Activated CD4-positive, alpha-beta T cell treated with anti-CD3 and anti-CD28 coated beads, Interleukin-2, amount 50 U/mL, for 24 hours (primary cell): ENCODE results near the gene LARGE1.
"Not testable (repeated sequence)": the region's sequence is repeated elsewhere in the genome, so short reads cannot be mapped to it uniquely, and the experiment has no call there.

Experiments used
- DNase-seq, 2 donors: peaks; one replicate each; pipeline ENCODE4 v3.0.0-alpha.2; 2020; ENCODE audit warnings: low read depth in 1 of 2, low spot score in 1 of 2

The LARGE1 gene

DNA sequence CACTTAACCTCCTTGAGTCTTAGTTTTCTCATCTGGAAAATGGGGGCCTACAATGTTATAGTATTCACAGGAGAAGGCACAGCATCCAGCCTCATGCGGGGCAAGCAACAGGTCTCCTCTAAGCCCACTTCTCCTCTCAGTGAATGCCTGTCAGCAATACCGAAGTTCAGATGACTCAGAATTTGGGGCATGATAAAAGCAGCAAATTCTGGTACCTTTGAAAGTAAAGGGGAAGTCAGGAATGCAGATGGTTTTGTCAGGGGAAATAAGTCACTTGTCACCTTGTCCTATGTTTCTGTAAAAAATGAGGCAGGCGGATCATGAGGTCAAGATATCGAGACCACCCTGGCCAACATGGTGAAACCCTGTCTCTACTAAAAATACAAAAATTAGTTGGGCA is 350.2 kb downstream of the LARGE1 start:
- no peak for DNase-seq

DNA sequence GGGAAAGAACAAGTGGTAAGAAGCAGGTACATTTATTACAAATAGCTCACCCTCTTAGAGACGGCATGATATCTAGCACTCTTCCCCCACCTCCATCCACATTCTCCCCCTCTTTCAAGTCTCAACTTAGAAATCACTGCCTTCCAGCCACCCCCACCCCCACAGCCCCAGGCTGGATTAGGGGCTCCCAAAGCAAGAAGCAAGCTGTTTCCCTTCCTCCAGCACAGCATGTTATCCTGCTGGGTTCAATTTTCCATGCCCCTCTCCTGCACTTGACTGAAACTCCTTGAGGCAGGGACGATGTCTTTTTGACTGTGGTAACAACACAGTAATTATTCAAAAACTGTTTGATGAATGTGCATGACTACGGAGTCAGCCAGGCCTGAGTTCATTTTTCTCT is 350.7 kb downstream of the LARGE1 start:
- no peak for DNase-seq

DNA sequence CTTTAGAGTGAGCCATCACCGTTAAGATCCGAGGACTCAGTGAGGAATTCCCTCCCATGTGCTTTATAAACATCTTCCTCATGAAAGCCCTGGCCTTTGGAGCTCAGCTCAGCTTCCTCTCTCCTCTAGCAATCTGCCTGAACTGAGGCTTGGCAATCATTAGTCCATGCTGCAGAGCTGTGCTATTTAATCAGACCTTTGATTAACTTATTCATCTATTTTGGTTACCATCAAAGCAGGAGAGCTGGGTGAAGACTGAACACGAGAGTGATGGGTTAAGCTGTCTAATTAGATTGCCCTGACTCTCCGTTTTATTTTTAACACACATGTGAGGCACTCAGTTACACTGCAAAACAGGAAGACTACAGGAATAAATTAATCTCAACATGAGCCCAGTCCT is 351.3 kb downstream of the LARGE1 start:
- no peak for DNase-seq

DNA sequence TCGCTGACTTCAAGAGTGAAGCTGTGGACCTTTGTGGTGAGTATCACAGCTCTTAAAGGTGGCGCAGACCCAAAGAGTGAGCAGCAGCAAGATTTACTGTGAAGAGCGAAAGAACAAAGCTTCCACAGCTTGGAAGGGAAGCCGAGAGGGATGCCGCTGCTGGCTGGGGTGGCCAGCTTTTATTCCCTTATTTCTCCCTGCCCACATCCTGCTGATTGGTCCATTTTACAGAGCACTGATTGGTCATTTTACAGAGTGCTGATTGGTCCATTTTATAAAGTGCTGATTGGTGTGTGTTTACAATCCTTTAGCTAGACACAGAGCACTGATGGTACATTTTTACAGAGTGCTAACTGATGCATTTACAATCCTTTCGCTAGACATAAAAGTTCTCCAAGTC is 353.8 kb downstream of the LARGE1 start:
- not testable (repeated sequence) for DNase-seq

DNA sequence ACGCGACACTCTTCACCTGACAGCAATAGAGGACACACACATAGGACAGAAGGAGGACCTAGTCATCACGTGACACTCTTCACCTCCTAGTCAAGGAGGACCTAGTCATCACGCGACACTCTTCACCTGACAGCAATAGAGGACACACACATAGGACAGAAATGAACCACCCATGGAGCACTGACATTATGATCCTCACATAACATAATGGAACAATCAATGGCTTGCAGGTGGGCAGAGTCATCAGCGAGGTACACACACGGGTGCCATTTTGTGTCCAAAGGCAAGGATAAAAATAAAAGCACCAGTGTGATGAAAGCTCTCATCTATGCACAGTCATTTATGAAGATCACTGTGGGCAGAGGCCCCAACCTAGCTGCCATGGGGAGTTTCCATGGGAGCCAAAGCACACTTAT is 354.7 kb downstream of the LARGE1 start:
- DNase-seq, result no peak

DNA sequence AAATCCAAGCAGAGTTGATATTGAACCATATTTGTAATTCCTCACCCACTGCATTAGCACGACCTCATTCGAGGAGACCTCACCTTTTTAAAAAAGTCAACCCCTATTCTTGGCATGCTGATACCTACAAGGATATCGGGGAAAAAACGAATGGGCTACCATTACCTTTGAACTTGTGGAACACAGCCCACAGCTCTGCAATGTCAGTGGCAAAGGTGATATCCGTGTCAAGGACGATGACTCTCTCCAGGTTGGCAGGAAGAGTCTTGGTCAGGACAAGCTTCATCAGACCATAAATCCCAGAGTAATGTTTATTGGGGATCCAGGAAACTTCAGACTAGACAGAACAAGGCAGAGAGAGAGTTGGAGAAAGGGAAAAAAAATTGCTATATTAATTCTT is 355.6 kb downstream of the LARGE1 start:
- no peak for DNase-seq

DNA sequence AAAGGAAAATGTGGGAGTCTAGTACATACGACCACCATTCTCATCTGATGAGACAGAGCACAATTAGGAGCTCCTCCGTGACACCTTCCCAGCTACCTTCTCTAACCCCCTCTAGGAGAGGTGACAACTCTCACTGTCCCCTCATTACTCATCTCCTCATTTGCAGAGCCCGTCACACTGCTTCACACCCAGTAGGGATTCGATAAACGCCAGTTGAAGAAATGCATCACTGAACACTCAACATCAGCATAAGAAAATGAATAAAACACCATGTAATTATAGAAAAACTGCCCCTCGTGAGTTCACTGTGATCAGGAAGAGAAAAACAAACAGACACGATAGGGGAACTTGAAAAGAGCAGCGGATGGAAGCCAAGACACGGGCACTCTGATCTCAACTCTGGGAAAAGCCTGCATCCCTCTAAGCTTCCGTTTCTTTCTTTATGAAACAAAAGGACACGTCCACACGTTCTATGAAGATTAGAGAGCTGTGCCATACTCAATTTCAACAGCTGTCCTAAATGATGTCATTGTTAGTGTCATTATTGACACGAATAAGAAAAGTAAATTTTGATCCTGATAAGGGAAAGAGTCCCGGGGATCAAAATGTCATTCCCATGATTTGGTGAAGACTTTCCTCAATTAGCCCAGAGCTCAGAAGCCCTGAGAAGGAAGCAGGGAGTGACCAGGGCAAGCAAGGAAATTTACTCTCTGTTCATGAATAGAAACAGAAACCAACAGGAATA is 356.9 kb downstream of the LARGE1 start:
- DNase-seq, result no peak

DNA sequence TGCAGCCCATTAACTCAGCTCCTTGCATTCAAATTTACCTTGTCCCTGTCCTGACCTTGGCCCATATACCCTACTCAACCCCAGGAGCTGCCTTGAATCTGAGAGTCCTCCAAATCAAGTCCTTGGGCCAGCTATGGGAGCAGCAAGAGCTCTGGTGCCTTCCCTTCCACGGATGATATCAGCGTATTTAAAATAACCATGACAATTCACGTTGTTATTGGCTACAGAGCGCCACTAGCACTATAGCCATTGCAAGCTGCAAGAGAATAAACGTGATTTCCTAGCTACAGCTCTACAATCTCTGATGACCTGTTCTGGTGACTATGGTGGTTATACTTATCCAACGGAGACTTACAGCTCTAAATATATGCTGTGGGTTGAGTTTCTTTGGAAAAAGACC is 357.8 kb downstream of the LARGE1 start:
- no peak for DNase-seq

DNA sequence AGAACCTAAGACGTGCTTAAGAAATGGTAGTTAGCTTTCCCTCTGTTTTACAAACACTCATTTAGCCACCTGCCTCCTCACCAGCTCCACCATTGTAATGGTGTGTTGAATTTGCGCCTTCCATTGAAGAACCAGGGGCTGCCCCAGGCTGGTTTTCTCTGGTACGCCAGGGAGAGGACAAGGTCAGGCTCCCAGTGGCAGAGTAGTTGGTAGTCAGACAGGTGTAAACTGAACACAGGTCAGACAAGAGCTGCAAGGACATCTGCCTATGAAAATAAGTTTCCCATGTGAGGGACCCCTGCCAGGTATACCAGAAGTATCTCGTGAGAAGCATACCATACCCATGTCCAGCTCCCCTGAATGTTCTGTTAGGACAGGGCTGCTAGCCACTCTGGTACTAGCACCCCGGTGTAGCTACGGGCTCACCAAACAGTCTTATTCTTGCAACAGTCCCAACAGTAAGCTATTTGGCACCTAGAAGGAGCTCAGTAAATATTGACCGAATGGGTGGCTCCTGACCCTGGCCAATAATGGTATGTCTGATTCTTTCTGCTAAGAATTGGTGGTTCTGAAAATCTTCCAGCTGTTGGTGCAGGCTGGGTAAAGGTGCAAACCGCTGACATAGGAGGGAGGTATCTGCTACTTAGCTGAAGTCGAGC is 359.0 kb downstream of the LARGE1 start:
- DNase-seq, result no peak

DNA sequence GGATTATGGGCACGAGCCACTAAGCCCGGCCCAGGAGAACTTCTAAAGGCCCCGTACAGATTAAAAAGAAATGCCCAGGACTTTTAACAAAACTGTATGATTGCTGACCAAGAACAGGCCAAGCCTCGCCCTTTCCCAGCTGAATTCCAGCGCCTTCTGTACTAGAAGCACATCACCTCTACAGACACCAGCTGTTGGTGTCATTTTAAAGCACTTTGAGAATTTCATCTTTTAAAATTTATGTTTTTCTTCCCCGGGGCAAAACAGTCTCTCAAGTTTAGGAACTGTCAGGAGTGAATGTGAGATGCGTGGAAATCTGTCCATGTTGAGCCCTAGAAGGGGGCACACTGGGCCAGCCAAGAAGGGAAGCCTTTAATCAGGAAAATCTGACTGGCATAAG is 362.4 kb downstream of the LARGE1 start:
- no peak for DNase-seq

DNA sequence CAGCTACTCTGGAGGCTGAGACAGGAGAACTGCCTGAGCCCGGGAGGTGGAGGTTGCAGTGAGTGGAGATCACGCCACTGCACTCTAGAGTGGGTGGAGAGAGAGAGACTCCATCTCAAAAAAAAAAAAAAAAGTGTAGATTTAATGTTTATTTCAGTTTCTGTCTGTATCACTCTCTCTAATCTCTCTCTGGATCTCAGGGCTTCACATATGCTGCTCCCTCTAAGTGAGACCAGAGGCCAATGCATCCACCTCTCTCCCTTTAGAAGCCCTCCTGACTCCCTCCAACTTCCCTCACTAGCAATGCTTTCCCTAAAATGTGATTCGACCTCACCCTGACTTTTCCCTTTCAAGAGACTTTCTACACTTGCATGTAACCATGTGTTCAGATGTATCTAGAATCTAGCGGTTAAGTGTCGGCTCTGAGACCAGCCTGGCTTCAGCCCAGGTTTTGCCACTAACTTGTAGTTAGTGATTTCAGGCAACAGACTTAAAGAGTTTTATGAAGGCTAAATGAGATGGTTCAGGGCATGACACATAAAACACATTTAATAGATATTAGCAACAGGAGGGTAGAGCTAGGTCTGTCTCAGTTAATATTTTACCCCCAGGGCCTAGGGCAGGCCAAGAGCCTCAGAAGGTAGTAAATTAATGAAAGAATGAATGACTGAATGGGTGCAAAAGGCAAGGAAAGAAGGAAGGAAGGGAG is 364.3 kb downstream of the LARGE1 start:
- no peak for DNase-seq

DNA sequence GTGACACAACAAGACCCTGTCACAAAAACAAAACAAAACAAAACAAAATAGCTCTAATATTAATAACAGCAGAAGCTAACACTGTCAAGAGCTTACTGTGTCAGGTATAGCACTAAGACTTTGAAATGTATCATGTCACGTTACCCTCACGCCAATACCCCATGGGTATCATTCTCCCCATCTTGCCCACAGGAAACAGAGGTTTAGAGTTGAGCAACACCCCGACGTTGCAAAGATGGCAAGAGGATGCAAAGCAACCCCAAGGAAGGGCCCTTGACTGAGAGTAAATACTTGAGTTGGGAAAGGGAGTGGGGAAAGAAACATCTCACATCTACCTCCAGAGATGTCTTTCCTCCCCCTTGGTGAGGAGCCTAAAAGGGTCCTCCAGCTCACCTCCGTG is 366.8 kb downstream of the LARGE1 start:
- DNase-seq, result no peak

DNA sequence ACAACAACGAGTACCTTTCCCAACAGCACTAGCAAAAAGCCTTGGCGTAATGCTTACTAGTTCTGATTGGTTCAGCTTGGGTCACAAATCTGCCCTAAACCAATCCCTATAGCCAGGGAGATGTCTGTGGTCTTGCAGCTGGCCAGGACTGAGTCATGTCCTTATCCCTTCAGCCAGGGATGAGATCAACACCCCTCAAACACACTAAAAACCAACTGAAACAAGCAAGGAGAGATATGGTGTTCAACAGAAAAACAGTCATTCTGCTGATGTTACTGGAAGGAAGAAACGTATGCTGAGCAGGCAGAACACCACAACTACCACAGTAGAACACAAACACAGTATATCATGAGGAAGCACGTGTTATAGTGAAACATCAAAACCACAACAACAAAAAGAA is 375.6 kb downstream of the LARGE1 start:
- no peak for DNase-seq

DNA sequence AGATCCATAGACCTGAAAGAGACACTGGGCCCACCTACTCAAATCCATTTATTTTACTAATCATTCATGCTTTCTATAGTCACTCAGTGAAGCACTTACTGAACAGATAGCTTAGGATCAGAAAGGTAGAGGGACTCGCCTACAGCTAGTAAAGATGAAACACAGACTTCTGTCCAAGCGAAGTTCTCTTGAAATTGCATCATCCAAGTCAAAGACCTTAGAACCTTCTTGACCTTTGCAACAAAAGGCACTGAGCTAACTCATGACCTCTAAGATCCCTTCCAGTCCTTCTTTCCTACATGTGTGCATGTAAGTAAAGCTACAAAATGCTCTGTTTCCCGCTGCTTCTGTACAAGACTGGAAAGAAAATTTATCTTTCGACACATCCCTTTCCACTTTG is 377.6 kb downstream of the LARGE1 start:
- no peak for DNase-seq

DNA sequence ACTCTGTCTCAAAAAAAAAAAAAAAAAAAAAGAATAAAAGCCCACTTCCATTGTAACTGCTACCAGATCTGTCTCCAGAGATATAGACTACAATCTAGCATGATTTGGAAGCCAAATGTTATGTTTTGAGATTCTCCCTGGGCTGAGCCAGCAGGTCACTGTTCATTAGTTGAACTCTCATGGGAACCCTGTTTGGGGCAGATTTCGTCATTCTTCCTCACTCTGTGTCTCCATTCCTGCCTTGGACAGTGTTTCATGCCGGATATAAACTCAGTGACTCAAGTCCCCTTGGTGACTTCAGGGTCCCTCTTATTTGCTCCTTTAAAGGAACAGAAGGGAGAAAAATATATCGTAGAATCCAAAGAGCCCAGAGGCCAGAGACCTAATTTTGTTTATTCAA is 378.1 kb downstream of the LARGE1 start:
- DNase-seq, result no peak

DNA sequence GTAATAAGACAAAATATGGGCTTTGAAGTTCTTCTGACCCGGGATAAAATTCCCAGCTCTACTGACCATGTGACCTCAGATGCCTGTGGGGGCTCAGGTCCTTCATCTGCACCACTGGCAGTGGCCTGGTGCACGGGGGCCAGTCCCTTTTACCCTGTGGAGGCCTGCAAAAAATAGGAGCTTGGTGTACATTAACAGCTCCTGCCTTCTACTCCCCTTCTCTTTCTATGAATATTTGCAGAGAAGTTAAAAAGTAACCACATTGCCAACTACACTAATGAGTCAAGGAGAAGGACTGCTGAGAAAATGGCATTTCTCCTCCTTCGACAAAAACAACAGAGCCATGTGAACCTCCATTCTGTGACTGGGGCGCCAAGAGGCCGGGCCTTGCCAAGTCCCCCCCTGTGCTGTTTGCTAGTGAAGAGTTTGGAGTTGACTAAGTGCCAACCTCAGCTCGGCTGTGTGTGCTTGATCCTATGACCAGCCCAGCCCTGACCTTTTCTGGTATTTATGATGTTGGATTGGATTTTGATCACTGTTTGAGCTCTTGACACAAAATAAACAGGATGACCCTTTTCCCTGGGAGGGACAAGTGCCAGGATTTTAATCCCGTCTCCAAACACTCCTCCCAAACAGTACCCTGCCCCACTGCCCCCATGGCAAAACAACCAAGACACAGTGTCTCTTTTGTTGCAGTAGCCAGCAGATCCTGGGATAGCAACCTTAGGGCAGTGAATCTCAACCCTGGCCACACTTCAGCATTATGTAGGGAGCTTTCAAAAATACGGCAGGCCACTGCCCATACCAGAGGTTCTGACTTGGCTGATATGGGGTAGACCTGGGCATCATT is 380.1 kb downstream of the LARGE1 start:
- no peak for DNase-seq

DNA sequence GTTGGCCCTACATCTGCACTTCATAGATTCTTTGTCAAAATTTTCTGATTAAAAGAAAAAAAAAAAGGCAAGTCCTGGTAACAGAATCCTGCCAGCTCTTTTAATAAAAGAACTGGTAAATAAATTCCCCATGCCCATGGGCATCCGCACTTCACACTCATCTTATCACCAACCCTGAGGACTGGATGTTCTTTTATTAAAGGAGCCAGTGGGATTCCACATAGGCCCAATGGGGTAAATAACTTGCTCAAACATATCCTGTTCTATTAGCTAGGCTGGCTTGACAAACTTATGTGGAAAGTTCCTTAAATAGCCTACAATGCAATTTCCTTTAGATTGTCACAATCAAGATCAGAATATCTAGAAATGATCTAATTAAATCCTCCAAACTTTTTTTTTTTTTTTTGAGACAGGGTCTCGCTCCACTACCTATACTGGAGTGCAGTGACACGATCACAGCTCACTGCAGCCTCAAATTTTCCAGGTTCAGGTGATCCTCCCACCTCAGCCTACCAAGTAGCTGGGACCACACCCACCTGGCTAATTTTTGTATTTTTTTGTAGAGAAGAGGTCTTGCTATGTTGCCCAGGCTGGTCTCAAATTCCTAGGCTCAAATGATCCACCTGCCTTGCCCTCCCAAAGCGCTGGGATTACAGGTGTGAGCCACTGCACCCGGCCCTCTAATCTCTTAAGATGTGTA is 380.9 kb downstream of the LARGE1 start:
- no peak for DNase-seq

DNA sequence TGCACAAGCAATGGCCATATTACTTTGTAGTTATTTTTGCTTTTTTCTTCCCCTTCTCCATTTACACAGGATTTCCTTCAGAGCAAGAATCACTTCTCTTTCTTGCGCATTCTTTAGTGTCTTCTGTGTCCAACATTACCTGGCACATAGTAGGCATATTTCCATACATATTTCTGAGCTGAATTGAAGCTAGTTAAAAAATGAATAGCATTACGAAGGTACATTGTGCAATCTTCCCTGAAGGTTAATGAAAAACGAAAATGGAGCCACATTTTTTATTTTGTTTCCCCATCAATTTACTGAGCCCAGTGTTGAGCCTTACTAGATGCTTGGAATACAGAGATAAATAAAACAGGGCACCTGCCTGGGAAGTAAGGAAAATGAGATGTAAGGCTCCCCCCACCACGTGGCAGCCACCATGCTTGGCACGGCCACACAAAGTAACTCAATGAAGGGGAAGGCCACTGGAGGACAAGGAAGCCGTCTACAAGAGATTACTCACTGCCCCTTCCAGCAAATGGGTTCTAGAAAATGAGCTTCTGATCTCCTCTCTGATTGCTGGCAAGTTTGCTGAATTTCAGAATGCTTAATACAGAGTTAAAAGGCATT is 381.9 kb downstream of the LARGE1 start:
- DNase-seq, result no peak

DNA sequence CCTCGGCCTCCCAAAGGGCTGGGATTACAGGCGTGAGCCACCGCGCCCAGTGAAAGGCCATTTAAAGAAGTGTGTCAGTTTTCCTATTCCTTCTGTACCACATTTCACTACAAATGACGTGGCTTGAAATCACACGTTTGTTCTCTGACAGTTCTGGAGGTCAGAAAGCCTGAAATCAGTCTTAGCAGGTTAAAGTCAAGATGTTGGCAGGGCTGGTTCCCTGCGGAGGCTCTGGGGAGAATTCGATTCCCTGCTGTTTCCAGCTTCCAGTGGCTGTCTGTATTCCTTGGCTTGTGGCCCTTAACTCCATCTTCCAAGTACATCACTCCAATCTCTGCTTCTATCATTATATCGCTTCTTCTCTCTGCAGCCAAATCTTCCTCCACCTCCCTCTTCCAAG is 383.2 kb downstream of the LARGE1 start:
- DNase-seq, result no peak
